GM12878 (cell line): ENCODE measurements around the gene ZBTB8OS. TPM values are rescaled to one million over a fixed set of nuclear protein-coding genes. Genes with fewer than 3 reads are reported as not detected.

Experiments
- BACH1 ChIP-seq: fragments of 450-650 bp; IDR thresholded peaks from 2 replicates; pipeline ENCODE4 v1.6.1; 2017; ENCODE audit warnings: mild to moderate bottlenecking, borderline replicate concordance
- BCL11A ChIP-seq: IDR thresholded peaks from 2 replicates; pipeline ENCODE4 v1.6.1; 2011; ENCODE audit warnings: low read depth, low read length
- CEBPB ChIP-seq, 2 experiments: fragments of 150-350 bp in 1 of 2; IDR thresholded peaks; 2 replicates each; pipeline ENCODE4 v1.6.1; 2012 to 2014; ENCODE audit warnings: low read depth in 2 of 2, low read length in 2 of 2, borderline replicate concordance in 1 of 2, inconsistent platforms in 1 of 2
- CUX1 ChIP-seq: IDR thresholded peaks from 2 replicates; pipeline ENCODE4 v1.6.1; 2012; ENCODE audit warnings: improper control_type of control experiment, low read depth, low read length; ENCODE audit not compliant: insufficient replicate concordance
- EGR1 ChIP-seq, 2 experiments: IDR thresholded peaks; 1 replicate in 1 of 2; 2 replicates in 1 of 2; pipeline ENCODE4 v1.6.1; 2011 to 2012; ENCODE audit warnings: low read depth in 2 of 2, low read length in 2 of 2, borderline replicate concordance in 1 of 2, mild to moderate bottlenecking in 1 of 2, moderate library complexity in 1 of 2
- FOXM1 ChIP-seq: IDR thresholded peaks from 2 replicates; pipeline ENCODE4 v1.6.1; 2012; ENCODE audit warnings: low read depth, mild to moderate bottlenecking, inconsistent platforms, low read length, moderate library complexity
- GATAD2B ChIP-seq: fragments of 450-650 bp; conservative IDR thresholded peaks from 2 replicates; pipeline ENCODE4 v1.6.1; 2017; ENCODE audit warnings: low read depth, mild to moderate bottlenecking, moderate library complexity
- MYC ChIP-seq: IDR thresholded peaks from 2 replicates; pipeline ENCODE4 v1.6.1; 2011; ENCODE audit warnings: mild to moderate bottlenecking, low read length, moderate library complexity, inconsistent platforms; ENCODE audit not compliant: insufficient read depth, insufficient replicate concordance, insufficient read length, severe bottlenecking
- POLR2A ChIP-seq: IDR thresholded peaks from 2 replicates; pipeline ENCODE4 v1.6.1; 2011; ENCODE audit warnings: low read depth, mild to moderate bottlenecking, low read length
- PRDM15 ChIP-seq: fragments of 450-650 bp; formaldehyde crosslinking; IDR thresholded peaks from 2 replicates; pipeline ENCODE4 v1.4.0; 2020; ENCODE audit warnings: mild to moderate bottlenecking, moderate library complexity
- RELA ChIP-seq: fragments of 450-650 bp; IDR thresholded peaks from 2 replicates; pipeline ENCODE4 v1.8.0; 2014; ENCODE audit warnings: borderline replicate concordance; ENCODE audit not compliant: partially characterized antibody
- SIN3A ChIP-seq: IDR thresholded peaks from 2 replicates; pipeline ENCODE4 v1.6.1; 2012; ENCODE audit warnings: low read depth, low read length, improper control_type of control experiment
- SPI1 ChIP-seq: IDR thresholded peaks from 2 replicates; pipeline ENCODE4 v1.6.1; 2011; ENCODE audit warnings: low read depth, mild to moderate bottlenecking, low read length, moderate library complexity, borderline replicate concordance; ENCODE audit not compliant: insufficient read depth
- TCF12 ChIP-seq: IDR thresholded peaks from 2 replicates; pipeline ENCODE4 v1.6.1; 2011; ENCODE audit warnings: low read depth, mild to moderate bottlenecking, low read length
- TCF3 ChIP-seq: IDR thresholded peaks from 2 replicates; pipeline ENCODE4 v1.6.1; 2012; ENCODE audit warnings: low read depth, mild to moderate bottlenecking, low read length, borderline replicate concordance; ENCODE audit not compliant: insufficient read depth
- polyA plus RNA-seq, 11 experiments: library from polyadenylated mRNA; depleted of rRNA in 4 of 11; unstranded in 6 of 11; stranded (reverse) in 5 of 11; fragments of >200 nt; fragmentation: Nextera tagmentation in 4 of 11; fragmentation: Illumina TruSeq in 1 of 11; extraction: Ambion mirVana in 4 of 11; extraction: Trizol in 1 of 11; gene quantifications; 1 replicate in 1 of 11; 2 replicates in 10 of 11; pipeline versions ENCODE4 v1.2.1 to v1.2.3, GENCODE V29; 2011 to 2016; ENCODE audit warnings: inconsistent platforms in 2 of 11, missing spikeins in 2 of 11, low read depth in 1 of 11
- total RNA-seq, 4 experiments: library from RNA; depleted of rRNA in 3 of 4; stranded (reverse); fragments of >200 nt in 3 of 4; fragmentation: Illumina TruSeq in 1 of 4; extraction: Trizol in 1 of 4; gene quantifications; 2 replicates each; pipeline versions ENCODE4 v1.2.1 to v1.2.3, GENCODE V29; 2013 to 2021
- TF ChIP-seq, protein P1 (sequence below): IDR thresholded peaks from 2 replicates; pipeline ENCODE4 v1.6.1; 2012; ENCODE audit warnings: low read depth, low read length, improper control_type of control experiment
- TF ChIP-seq, protein P2 (sequence below): fragments of 450-650 bp; formaldehyde crosslinking; IDR thresholded peaks from 2 replicates; pipeline ENCODE4 v1.5.0; 2022; ENCODE audit warnings: mild to moderate bottlenecking, missing genetic modification characterization

The ZBTB8OS gene
- total and polyA plus RNA-seq, 10 of the 15 experiments (the other 5 are each of a cell fraction or from before 2014, with no cell fraction given) = 77.8 to 350 (median 139) TPM

DNA sequence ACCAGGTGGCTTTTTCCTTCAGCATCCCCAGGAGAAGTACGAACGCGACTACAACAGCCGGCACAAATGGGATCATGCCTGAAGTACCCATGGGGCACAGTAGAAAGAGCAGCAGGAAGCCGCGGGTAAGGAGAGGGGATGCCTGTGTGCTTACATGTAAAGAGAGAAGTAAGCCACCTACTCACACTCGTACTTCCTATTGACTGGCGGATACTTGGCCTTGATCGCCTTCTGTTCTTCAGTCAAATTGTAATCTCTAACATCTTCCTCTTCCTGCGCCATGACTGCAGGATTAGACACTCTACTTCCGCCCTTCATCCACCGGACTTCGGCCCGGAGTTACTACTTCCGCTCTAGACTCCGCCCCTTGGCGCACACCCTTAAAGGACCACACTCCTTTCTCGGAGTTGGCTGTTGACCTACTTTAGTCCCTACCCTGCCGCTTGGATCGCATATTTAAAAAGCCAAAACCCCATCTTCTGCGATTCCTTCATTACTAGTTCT, at the start of gene ZBTB8OS (continued):
- no peak for TF ChIP-seq CUX1
- peak; percentile 16 for TF ChIP-seq RELA
- peak; percentile 50; the same call in 1 of the 2 replicates for TF ChIP-seq SPI1
- TF ChIP-seq CEBPB (IDR thresholded peaks at IDR 0.05; ENCODE audit: borderline replicate concordance in 1 of 2, low read depth in 2 of 2, low read length in 2 of 2) = no peak
- TF ChIP-seq EGR1 (IDR thresholded peaks at IDR 0.05; ENCODE audit: borderline replicate concordance in 1 of 2, low read depth in 2 of 2, low read length in 2 of 2) = no peak
- no peak for TF ChIP-seq BACH1
- TF ChIP-seq TCF12 = no peak
- 0 out of 2 replicates have a peak, but pooled peaks have one; percentile 7 for TF ChIP-seq TCF3
- TF ChIP-seq BCL11A = no peak
- TF ChIP-seq SIN3A = peak; percentile 37; the same call in 1 of the 2 replicates
- no peak for TF ChIP-seq PRDM15 (CRISPR knock-in tag)
- TF ChIP-seq, protein P1, sequence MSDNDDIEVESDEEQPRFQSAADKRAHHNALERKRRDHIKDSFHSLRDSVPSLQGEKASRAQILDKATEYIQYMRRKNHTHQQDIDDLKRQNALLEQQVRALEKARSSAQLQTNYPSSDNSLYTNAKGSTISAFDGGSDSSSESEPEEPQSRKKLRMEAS = no peak; the same call in 1 of the 2 replicates
- TF ChIP-seq, protein P2, sequence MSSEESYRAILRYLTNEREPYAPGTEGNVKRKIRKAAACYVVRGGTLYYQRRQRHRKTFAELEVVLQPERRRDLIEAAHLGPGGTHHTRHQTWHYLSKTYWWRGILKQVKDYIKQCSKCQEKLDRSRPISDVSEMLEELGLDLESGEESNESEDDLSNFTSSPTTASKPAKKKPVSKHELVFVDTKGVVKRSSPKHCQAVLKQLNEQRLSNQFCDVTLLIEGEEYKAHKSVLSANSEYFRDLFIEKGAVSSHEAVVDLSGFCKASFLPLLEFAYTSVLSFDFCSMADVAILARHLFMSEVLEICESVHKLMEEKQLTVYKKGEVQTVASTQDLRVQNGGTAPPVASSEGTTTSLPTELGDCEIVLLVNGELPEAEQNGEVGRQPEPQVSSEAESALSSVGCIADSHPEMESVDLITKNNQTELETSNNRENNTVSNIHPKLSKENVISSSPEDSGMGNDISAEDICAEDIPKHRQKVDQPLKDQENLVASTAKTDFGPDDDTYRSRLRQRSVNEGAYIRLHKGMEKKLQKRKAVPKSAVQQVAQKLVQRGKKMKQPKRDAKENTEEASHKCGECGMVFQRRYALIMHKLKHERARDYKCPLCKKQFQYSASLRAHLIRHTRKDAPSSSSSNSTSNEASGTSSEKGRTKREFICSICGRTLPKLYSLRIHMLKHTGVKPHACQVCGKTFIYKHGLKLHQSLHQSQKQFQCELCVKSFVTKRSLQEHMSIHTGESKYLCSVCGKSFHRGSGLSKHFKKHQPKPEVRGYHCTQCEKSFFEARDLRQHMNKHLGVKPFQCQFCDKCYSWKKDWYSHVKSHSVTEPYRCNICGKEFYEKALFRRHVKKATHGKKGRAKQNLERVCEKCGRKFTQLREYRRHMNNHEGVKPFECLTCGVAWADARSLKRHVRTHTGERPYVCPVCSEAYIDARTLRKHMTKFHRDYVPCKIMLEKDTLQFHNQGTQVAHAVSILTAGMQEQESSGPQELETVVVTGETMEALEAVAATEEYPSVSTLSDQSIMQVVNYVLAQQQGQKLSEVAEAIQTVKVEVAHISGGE (CRISPR knock-in tag) = no peak
- TF ChIP-seq MYC = no peak
- TF ChIP-seq GATAD2B = 0 out of 2 replicates have a peak, but pooled peaks have one; percentile 34
- TF ChIP-seq POLR2A = peak; percentile 89
- TF ChIP-seq FOXM1 = no peak
